Psoas muscle (tissue), 8 donors: Measurements from ENCODE around the gene SLBP. TPM values are rescaled to one million over a fixed set of nuclear protein-coding genes. Genes with fewer than 3 reads are reported as not detected.

Source experiments
- ATAC-seq, 4 donors: fragments of 200-7000 bp; cut with Tn5 transposase; one replicate each; pipeline ENCODE4 v1.9.1; 2020; ENCODE audit warnings: moderate library complexity in 3 of 4, mild to moderate bottlenecking in 2 of 4
- DNase-seq, 2 donors: peaks; one replicate each; pipeline ENCODE4 v3.0.0-alpha.2; 2020
- H3K27ac ChIP-seq: fragments of 200-600 bp; one replicate; pipeline ENCODE4 v1.8.0; 2022
- H3K27me3 ChIP-seq, 3 donors: fragments of 200-600 bp in 1 of 3; one replicate each; pipeline versions ENCODE4 v1.6.1 to v1.8.0; 2013 to 2022; ENCODE audit warnings: low read length in 2 of 3, mild to moderate bottlenecking in 2 of 3, moderate library complexity in 1 of 3; ENCODE audit not compliant: insufficient read depth in 3 of 3
- H3K36me3 ChIP-seq, 2 donors: fragments of 200-600 bp in 1 of 2; one replicate each; pipeline versions ENCODE4 v1.6.1 to v1.8.0; 2013 to 2022; ENCODE audit warnings: low read depth in 1 of 2, mild to moderate bottlenecking in 1 of 2, moderate library complexity in 1 of 2; ENCODE audit not compliant: insufficient read depth in 1 of 2
- H3K4me1 ChIP-seq: fragments of 200-600 bp; one replicate; pipeline ENCODE4 v1.8.0; 2022
- H3K4me3 ChIP-seq: fragments of 200-600 bp; one replicate; pipeline ENCODE4 v1.8.0; 2022; ENCODE audit warnings: mild to moderate bottlenecking
- H3K9me3 ChIP-seq: fragments of 200-600 bp; one replicate; pipeline ENCODE4 v1.8.0; 2022
- CTCF ChIP-seq: fragments of 200-600 bp; IDR thresholded peaks from one replicate; pipeline ENCODE4 v1.8.0; 2022; ENCODE audit warnings: antibody characterized with exemption
- WGBS, 3 donors: extraction: QIAGEN DNeasy Blood & Tissue Kit; methylation state at CpG; one replicate each; pipeline versions ENCODE4 v1.1.6 to v1.1.7; 2013; 5-methylcytosine and 5-hydroxymethylcytosine counted together
- intact Hi-C, 2 donors: fragments of 100-400 bp; cut with DNase I; formaldehyde crosslinking; loops; one replicate each; pipeline versions ENCODE4 v1.11.0 to v1.14.2; 2022
- polyA plus RNA-seq, 3 donors: library from polyadenylated mRNA; stranded (reverse); fragments of 200-250 nt; gene quantifications; one replicate each; pipeline ENCODE4 v1.2.3, GENCODE V29; 2013
- total RNA-seq, 4 donors: library from RNA; stranded (reverse); fragmentation: NEBNext Ultra II Directional in 2 of 4; extraction: Animal tissue kit (Norgen Biotek cat#: 25700) in 2 of 4; gene quantifications; one replicate each; pipeline versions ENCODE4 v1.2.1 to v1.2.4, GENCODE V29; 2021 to 2023
- donor health status: healthy with polysubstance abuse.
- donor health status: DM: no; HTN: no; CAD: no; lungs with moderate emphysema.
- donor health status: Bipolar disorder and iron deficiency.
- donor health status: healthy.
- donor health status: DM: yes; HTN: yes; CAD: no.
- donor health status: DM: no; HTN: no; CAD: no.
- donor health status: DM: no; HTN: no; CAD: no.
- donor health status: DM: yes; HTN: yes; CAD: no.

SLBP gene
- total and polyA plus RNA-seq, 7 donors = 15.4 to 18.8 (median 16.3) TPM

GRCh38 chr4:1670279-1670678 lies 41.8 kb downstream of the SLBP start:
- Histone ChIP-seq H3K36me3 (no peaks in the 10 kb centered on the region), H3K27ac (no peak overlapping the region), H3K27me3 (no peaks in the 10 kb centered on the region), H3K9me3 (no peaks in the 10 kb centered on the region), H3K4me3 (no peak overlapping the region), H3K4me1 (no peaks in the 10 kb centered on the region)
- WGBS, 3 donors = 88 to 92% (median 91%) methylated on average over 10 to 11 of the region's 11 CpGs
- TF ChIP-seq CTCF = no peak
- intact Hi-C loops = no loop called here
- no peak for DNase-seq
- no peak for ATAC-seq

- no peaks in the 10 kb centered on the region for H3K9me3 ChIP-seq
- H3K4me3 ChIP-seq = no peak overlapping the region
- ATAC-seq (no peak), DNase-seq (no peak)
- H3K27me3 ChIP-seq = no peaks in the 10 kb centered on the region
- WGBS, 3 donors = 94 to 96% (median 94%) methylated on average over 21 of the region's 21 CpGs
- intact Hi-C loops = no loop called here
- H3K4me1 ChIP-seq = no peaks in the 10 kb centered on the region
- H3K27ac ChIP-seq = no peak overlapping the region
- no peak for TF ChIP-seq CTCF
- H3K36me3 ChIP-seq = no peaks in the 10 kb centered on the region
These were observed 42.3 kb downstream of the SLBP start for GRCh38 chr4:1669850-1670249.

- no peak overlapping the region for H3K27ac ChIP-seq
- H3K36me3 ChIP-seq = no peaks in the 10 kb centered on the region
- H3K4me1 ChIP-seq = no peaks in the 10 kb centered on the region
- H3K27me3 ChIP-seq = no peaks in the 10 kb centered on the region
- H3K9me3 ChIP-seq = no peaks in the 10 kb centered on the region
- intact Hi-C loops = no loop called here
- DNase-seq (no peak), ATAC-seq (no peak)
- no peak overlapping the region for H3K4me3 ChIP-seq
- TF ChIP-seq CTCF = no peak
- WGBS, 3 donors = 81 to 85% (median 83%) methylated on average over 12 of the region's 12 CpGs
These were observed 42.8 kb downstream of the SLBP start for GRCh38 chr4:1669270-1669669.

GRCh38 chr4:1668488-1668840 lies 43.7 kb downstream of the SLBP start:
- Histone ChIP-seq H3K27ac (no peak overlapping the region), H3K4me3 (no peak overlapping the region), H3K36me3 (no peaks in the 10 kb centered on the region), H3K27me3 (no peaks in the 10 kb centered on the region), H3K9me3 (no peaks in the 10 kb centered on the region), H3K4me1 (no peaks in the 10 kb centered on the region)
- no peak for TF ChIP-seq CTCF
- intact Hi-C loops = no loop called here
- DNase-seq (no peak), ATAC-seq (no peak)
- 60 to 84% (median 78%) methylated on average over 8 of the region's 8 CpGs for WGBS, 3 donors

- Histone ChIP-seq H3K9me3 (no peaks in the 10 kb centered on the region), H3K27me3 (no peaks in the 10 kb centered on the region), H3K36me3 (no peaks in the 10 kb centered on the region), H3K4me1 (no peaks in the 10 kb centered on the region), H3K4me3 (no peak overlapping the region), H3K27ac (no peak overlapping the region)
- ATAC-seq = no peak
- intact Hi-C loops = no loop called here
- DNase-seq = no peak
- no peak for TF ChIP-seq CTCF
- 88 to 90% (median 89%) methylated on average over 15 of the region's 15 CpGs for WGBS, 3 donors
These were observed 44.8 kb downstream of the SLBP start for GRCh38 chr4:1667273-1667672.
